HG03520 (cell line): ENCODE measurements around the gene DOP1B.
"Not testable (repeated sequence)": the region's sequence is repeated elsewhere in the genome, so short reads cannot be mapped to it uniquely, and the experiment has no call there.

Experiments
- ATAC-seq: cut with Tn5 transposase; IDR thresholded peaks from one replicate; pipeline ENCODE4 v1.9.1; 2021; ENCODE audit warnings: mild to moderate bottlenecking, moderate library complexity; ENCODE audit not compliant: unreplicated experiment

Gene DOP1B

GRCh38 chr21:36170823-36171222, 14.2 kb downstream of the DOP1B start:
- ATAC-seq, result no peak

- no peak for ATAC-seq
These were observed 14.7 kb downstream of the DOP1B start for GRCh38 chr21:36171336-36171735.

DNA sequence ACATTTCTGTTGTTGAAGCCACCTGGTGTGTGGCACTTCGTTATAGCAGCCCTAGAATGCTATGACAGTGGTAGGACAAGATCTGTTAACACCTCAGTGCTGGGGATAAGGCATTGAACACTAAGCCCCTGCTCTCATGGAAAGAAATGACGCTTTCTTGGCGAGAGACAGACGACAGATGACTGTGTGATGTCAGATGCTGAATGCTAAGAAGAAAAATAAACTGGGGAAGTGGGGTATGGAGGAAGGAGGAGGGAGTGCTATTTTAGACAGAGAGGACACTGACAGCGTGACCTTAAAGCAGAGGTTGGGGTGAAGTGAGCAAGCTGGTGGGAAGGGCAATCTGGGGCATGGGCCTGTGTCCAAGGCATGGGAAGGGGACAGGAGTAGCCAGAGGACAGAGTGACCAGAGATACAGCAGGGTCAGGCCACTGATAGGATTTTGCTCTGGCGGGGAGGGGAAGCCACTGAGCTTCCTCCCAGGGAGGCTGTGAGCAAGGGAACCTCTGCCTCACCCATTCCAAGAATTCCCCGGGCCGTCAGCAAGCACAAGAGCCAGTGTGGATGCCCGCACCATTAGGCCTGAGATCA, 15.2 kb downstream of the DOP1B start:
- no peak for ATAC-seq

- ATAC-seq, result no peak
These were observed 18.2 kb downstream of the DOP1B start for GRCh38 chr21:36174780-36175179.

- no peak for ATAC-seq
These were observed 19.3 kb downstream of the DOP1B start for GRCh38 chr21:36175771-36176565.

DNA sequence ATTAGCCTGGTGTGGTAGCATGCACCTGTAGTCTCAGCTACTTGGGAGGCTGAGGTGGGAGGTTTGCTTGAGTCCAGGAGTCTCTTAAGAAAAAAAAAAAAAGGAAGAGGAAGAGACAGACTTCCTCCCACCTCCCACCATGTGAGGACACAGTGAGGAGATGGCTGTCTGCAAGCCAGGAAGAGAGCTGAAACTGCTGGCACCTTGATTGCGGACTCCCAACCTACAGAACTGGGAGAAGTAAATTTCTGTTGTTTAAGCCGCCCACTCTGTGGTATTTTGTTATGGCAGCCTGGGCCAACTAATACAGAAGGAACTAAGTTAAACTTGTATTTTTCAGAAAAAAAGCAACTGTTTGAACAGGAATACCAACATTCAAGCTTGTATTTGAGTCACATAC, 21.7 kb downstream of the DOP1B start:
- ATAC-seq, result no peak

DNA sequence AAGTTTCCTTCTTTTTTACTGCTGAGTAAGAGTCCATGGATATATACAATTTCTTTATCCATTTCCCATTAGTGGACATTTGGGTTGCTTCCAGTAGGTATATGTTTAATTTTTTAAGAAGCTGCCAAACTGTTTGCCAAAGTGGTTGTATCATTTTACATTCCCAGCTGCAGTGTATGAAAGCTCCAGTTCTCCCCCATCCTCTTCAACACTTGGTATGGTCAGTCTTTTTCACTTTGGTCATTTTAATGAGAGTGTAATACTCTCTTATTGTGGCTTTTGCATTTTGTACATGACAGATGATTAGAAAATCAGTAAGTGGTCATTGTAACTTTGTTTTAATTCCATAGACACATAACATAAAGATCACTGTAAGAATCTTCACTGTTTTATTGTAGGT, 22.5 kb downstream of the DOP1B start:
- no peak for ATAC-seq

DNA sequence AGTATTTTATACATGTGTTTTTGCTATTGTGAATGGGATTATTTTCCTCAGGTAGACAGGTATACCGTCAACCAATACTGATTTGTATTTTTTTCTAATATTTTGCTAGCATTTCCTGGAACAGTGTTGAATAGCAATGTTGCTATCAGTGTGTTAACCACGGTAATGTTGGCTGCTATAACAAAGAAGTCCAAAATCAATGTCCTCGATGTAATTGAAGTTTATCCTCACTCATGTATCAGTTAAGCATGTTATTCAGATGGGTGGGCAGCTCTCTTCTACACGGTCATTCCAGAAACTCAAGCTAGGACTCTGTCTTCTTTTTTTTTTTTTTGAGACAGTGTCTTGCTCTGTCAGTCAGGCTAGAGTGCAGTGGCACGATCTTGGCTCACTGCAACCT, 24.3 kb downstream of the DOP1B start:
- no peak for ATAC-seq

DNA sequence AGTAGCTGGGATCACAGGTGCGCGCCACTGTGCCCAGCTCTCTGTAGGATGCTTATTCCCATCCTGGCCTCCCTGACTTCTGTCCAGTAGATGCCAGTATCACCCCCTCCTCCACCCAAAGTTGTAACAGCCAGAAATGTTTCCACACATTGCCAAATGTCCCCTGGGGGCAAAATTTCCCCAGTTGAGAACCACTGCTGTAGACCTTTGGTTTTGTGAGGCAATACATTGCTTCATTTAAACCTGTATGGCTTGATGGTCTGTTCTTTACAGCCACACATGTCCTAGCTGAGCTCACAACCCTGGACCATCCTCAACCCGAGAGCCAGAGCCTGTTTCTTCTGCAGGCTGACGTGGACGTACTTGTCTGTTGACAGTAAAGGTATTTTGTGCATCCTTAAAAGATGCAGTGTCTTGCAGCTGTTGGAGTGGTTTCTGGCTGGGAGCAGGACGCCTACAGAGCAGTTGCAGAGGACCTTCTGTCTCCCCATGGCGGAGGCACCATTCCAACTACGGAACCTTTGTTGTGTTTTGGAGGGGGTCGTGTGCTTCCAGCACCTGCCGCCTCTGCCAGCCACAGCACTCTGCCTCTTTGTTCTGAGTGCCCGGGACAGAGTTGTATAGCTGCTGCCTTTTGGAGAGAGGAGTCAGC, 26.6 kb downstream of the DOP1B start:
- no peak for ATAC-seq

GRCh38 chr21:36184545-36184944, 27.9 kb downstream of the DOP1B start:
- ATAC-seq, result no peak

- no peak for ATAC-seq
These were observed 28.9 kb downstream of the DOP1B start for GRCh38 chr21:36185523-36185922.

DNA sequence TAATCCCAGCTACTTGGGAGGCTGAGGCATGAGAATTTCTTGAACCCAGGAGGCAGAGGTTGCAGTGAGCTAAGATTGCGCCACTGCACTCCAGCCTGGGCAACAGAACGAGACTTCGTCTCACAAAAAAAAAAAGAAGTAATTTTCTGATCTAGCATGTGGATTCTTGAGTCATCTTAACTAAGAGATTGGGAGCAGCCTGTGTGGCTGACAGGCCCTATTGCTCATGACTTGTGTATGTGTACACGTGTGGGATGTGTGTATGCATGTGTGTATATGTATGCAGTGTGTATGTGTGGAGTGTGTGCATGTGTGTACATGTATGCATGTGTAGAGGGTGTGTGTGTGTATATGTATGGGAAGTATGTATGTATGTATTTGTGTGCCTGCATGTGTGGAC, 29.5 kb downstream of the DOP1B start:
- ATAC-seq, result no peak

DNA sequence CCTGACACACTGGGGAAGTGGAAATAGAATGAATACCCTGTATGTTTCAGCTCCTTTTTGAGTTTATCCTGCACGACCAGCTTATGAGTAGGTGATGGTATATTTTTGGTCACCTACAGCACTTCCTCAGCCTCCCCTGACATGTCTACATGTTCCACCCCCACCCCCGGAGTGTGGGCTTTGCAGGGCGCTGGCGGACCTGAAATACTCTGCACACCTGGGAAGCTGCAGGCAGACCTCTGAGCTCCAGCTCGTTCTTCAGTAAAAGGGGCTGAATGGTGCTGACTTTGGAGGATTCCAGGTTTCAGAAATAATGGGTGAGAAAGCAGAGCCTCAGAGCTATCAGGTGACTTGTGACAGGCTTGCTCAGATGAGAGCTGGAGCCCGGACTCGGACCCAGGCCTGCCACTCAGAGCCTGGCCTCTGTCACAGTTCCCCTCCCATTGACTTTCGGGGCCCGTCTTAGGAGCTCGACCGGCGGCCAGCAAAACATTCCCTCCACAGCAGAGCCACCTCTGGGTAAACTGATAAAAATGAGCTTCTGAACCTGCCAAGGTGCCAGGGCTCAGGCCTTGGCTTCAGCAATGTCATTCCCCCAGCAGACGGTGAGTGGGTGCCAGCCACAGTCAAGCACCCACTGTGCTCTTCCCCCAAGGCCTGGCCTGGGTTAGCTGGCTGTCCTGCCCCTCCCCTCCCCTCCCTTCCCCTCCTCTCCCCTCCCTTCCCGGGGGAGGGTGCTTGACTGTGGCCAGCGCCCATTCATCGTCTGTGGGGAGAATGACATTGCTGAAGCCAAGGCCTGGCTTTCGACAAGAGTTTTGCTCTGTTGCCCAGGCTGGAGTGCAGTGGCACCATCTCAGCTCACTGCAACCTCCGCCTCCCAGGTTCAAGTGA, 30.1 kb downstream of the DOP1B start:
- ATAC-seq, result no peak

DNA sequence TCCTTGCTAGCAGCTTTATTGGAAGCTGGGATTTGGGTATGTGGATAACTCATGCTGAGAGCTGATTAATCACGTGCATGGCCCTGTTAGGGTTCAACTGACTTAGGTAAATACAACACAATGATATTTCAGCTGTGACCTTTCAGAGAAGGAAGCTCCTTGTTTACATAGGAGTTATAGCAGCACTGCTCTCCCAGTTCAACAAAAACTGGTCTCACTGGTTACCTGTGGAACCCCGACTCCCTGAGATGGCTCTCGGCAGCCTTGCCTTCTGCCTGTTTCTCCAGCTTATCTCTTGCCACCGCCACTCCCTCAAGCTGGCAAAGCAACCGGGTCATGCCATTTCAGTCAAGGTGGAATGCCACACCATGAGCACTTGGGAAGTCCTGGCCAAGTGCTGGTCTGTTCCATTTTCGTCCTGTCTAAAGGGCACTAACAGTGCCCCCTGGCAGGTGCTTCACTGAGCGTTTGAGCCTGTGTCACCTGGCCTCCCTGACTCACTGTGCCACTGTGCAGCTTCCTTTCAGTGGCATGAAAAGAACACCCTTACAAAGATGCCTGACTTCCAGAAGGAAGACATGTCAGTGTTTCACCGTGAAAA, 31.6 kb downstream of the DOP1B start:
- no peak for ATAC-seq

DNA sequence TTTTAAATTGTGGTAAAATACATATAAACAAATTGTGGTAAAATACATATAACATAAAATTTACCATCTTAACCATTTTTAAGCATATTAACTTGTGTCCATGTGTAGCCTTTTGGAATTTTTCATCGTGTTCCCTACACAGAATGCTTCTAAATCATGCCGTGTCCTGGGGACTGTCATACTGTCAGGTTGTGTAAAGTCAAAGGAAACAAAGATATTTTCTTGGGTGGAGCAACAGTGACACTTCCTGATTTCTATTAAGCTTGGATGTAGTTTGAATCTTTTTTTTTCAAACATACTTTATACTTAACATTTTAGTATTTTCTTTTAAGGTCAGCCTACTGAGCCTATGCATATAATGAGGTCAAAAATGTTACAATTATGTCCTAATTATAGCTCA, 32.3 kb downstream of the DOP1B start:
- no peak for ATAC-seq

DNA sequence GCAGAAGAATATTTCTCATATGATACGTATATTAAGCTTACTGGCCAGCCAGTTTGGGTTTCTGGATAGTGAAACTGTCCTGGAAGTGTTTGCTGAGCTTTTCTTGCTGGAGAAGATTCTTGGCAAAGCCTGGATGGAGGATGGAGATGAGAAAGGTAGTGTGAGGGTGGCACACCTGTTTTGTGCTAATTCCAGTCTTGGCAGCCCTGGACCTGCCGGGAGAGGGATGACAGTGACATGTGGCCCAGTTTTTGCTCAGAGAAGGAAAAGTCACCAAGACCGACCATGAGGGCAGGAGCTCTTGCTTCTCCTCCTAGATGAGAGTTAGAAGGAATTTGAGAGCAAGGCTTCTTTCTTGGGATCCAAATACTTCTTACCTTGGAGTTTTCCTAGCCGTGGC, 34.1 kb downstream of the DOP1B start:
- ATAC-seq, result no peak

- no peak for ATAC-seq
These were observed 36.6 kb downstream of the DOP1B start for GRCh38 chr21:36193200-36193599.

DNA sequence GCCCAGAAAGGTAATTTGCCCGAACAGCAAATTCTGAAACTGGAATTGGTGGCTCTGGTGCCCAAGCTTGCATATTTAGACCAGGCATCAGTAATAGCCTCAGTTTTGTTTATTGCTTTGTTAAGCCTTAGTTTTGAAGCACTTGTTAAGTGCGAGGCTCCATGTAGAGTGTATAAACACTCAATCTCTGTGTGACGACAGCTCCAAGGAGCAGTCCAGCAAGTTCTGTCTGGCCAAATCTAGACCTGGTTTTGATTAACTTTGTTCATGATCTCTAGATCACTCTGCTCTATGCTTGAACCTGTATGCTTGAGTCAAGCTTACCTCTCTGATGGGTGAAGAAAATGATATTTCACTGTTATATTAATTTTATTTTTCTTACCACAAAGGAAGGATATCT, 37.4 kb downstream of the DOP1B start:
- ATAC-seq, result no peak

- ATAC-seq, result no peak
These were observed 39.0 kb downstream of the DOP1B start for GRCh38 chr21:36195613-36196012.

GRCh38 chr21:36199021-36199420, 42.4 kb downstream of the DOP1B start:
- ATAC-seq, result no peak

DNA sequence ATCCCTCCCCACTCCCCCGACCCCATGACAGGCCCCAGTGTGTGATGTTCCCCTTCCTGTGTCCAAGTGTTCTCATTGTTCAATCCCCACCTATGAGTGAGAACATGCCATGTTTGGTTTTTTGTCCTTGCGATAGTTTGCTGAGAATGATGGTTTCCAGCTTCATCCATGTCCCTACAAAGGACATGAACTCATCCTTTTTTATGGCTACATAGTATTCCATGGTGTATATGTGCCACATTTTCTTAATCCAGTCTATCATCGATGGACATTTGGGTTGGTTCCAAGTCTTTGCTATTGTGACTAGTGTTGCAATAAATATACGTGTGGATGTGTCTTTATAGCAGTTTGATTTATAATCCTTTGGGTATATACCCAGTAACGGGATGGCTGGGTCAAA, 43.0 kb downstream of the DOP1B start:
- ATAC-seq, result not testable (repeated sequence)
